Activated naive CD4-positive, alpha-beta T cell treated with Interleukin-2 at 50 U/mL for 16 hours (primary cell): ENCODE measurements around the gene SLC25A21.

Experiments
- DNase-seq: peaks from one replicate; pipeline ENCODE4 v3.0.0-alpha.2; 2020

Gene SLC25A21

DNA sequence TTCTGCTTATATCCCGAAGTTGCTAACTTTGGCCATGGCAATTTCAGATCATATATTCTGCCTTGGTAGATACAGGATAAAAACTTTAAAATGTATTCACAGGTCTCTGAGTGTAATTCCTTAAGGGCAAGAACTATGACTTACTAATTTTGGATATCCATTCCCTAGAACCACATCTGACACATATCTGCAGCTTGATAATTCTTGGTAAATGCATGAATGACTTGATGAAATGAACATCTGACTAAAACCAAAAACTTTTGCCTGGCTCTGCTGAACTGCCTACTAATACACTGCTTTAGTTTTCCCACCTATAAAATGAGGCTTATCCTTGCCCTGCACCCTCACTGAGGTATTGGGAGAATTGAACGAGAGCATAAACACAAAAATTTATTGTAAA, 32.2 kb downstream of the SLC25A21 start:
- no peak for DNase-seq

- DNase-seq = no peak
Observed at GRCh38 chr14:37139710-37140109, 32.7 kb downstream of the SLC25A21 start.

GRCh38 chr14:37138898-37139297, 33.5 kb downstream of the SLC25A21 start:
- DNase-seq = no peak

DNA sequence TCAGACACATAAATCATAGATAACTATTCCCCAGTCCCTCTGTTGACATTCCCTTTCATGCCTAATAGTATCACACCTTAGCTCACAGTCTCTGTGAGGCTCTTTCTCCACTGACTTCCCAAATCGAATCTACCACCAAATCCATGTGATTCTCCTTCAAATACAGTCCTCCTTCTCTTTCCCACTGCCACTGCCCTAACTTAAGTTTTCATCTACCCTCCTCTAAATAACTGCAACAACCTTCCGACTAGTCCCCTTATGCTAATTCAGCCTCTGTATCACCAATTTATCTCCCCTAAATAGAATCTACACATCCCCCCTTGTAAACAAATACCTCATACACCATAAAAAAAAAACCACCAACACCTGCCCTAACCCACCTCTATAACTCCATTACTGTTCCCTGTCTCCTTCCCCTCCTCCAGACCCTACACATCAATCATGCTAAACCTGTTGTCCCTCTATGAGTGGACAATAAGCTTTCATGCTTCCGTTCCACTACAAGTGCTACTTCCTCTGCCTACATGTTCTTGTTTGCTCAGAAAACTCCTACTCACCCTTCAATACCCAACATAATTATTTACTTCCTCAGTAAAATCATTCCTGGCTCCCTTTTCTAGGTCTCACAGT, 39.0 kb downstream of the SLC25A21 start:
- DNase-seq = no peak

GRCh38 chr14:37131205-37131604, 41.2 kb downstream of the SLC25A21 start:
- no peak for DNase-seq

DNA sequence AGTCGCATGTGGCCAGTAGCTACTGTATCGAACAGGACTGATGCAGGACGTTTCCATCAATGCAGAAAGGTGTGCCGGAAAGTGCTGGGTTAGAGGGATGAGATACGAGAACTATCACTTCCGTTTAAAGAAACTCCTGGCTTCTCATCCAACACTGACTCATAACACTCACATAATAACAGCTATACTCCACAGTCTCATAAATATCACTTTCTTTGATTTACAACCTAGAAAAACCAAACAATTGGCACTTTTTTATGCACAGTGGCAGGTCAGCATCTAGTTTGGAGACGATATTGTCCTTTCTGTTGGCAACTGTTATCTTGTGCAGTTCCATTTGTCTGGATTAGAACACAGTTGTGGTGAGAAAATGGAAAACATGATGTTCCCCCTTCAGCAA, 43.4 kb downstream of the SLC25A21 start:
- DNase-seq = no peak

- DNase-seq = no peak
Observed at GRCh38 chr14:37124614-37125013, 47.8 kb downstream of the SLC25A21 start.

DNA sequence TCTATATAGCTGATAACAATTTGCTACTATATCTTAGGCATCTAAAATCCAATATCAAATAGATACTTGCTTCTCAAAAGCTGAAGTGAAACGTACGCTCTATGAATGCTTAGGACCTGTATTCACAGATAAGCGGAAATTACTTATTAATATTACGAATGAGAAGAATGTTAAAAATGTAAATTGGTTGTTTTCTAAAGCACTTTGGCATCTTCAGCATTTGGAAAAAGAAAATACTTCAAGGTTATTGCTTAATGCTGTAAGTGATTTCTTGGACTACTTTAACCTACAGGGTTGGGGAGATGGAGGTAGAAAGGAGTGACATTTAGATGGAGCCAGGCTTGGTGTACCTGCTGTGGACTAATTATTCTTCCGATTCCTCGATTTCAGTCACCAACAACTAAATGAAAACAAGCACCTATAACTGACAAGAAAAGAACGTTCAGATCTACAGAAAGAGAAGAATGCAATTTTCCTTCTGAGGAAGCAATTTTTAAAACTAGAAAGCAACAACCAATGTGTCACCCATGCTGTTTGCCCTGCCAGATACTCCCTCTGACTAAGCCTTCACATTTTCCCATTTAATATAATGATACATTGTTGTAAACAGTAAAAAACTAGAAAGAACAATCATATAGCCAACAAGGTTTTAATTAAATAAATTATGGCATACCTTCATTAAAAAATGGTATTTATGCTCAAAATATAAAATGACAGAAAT, 49.3 kb downstream of the SLC25A21 start:
- DNase-seq = no peak

DNA sequence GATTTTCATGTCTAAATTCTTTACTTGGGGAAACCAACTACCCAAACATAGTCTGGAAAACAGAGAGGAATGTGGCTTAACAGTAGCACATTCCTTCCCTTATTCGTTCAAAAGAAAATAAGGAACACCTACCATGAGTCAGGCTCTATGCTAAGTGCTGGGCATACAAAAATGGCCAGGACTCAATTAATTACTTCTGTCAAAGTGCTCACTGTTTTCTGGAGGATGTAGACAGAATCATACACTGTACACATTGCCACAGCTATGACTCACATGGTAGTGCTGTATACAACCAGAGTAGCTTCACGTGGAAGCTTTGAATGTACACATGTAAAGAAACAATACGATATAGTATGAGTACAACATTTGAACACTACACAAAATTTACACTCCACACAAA, 50.1 kb downstream of the SLC25A21 start:
- no peak for DNase-seq

GRCh38 chr14:37118673-37119366, 53.6 kb downstream of the SLC25A21 start:
- DNase-seq = no peak

DNA sequence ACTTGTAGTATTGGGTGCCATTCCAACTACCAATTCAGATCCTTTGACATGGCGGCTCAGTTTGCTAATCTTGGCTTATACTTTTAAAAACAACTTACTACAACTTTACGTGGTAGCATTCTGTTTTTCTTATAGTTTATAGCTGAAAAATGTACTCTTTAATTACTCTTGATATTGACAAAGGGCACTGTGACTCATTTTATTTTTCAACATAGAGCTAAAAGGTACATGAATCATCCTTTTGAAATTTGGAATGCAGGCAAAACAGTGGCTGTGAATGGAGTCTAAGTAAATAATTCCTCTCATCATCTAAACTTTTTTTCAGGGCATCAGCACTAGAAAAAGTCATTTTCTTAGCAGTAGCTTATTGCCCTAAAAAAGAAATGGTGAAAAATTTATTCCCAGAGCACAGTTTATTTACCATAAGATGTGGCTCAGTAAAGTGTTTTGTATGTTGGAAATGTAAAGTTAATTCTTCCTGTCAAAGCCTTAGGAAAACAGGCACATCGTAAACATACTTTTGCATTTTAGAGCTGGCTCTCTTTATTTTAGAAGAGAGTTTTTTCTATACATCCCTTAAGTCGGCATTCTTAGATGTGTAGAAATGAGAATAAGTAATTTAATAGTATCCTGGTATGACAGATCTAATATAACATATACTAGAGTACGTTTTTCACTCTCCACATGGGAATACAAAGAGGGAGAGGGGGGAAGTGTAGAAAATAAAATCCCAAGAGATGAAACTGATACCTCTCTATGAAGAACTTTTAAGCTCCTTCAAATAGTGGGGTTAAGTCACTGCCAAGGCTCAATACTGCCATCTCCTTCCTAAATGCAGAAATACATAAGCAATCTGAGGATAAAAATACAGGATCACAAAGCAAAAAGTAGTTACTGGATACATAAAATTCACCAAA, 55.2 kb downstream of the SLC25A21 start:
- no peak for DNase-seq

GRCh38 chr14:37115406-37115805, 57.0 kb downstream of the SLC25A21 start:
- DNase-seq = no peak

DNA sequence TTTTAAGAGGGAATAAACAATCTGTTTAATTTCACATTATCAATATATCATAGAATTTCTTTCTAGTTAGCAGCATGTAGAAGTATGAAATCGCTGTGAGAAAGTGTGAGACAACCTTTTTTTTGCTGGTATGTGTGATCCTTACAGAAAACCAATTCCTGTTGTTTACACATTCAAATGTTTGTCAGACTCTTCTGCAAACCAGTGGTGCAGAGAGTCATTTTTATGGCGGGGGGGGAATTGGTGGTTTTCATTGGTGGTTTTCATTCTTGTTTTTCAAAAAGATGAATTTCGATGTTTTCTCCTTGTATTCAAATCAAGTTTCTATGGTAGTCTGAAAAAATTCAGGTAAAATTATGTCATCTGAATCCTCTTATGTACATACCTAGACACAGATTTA, 57.8 kb downstream of the SLC25A21 start:
- DNase-seq = no peak

- DNase-seq = no peak
Observed at GRCh38 chr14:37114002-37114401, 58.4 kb downstream of the SLC25A21 start.

DNA sequence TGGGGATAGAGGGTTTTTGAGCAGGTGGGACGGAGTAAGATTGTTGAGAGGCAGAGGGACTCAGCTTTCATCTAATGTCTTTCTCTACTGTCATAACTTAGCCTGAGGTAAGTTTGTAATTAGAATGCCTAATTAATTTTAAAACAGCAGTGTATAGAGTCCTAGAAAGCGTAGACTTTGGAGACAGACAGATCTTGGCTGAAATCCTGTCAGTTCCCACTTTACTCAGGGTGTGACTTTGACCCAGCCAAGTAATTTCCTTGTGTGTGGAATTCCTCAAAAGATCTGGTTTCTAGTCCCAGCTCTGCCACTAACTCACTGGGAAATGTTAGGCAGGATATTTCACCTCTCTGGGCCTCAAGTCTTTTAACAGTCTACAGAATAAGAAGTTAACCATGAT, 74.3 kb downstream of the SLC25A21 start:
- DNase-seq = no peak

DNA sequence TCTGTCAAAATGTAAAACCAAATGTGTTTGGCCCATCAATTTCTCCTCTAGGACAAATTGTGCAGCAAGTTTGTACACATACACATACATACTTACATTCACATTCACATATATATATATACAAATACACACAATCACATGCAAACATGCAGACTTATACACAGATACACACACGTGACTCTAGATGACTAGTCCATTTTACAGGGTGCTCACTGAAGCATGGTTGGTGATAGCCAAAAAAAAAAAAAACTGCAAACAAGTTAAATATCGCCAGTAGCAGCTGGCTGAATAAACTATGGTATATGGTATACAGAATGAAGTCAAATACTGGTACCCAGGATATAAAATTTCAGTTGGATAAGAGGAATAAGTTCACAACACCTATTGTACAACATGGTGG, 77.9 kb downstream of the SLC25A21 start:
- no peak for DNase-seq

GRCh38 chr14:37093364-37093763, 79.0 kb downstream of the SLC25A21 start:
- no peak for DNase-seq

- no peak for DNase-seq
Observed at GRCh38 chr14:37091651-37092050, 80.8 kb downstream of the SLC25A21 start.

- DNase-seq = no peak
Observed at GRCh38 chr14:37090026-37090425, 82.4 kb downstream of the SLC25A21 start.

- no peak for DNase-seq
Observed at GRCh38 chr14:37089410-37089809, 83.0 kb downstream of the SLC25A21 start.

GRCh38 chr14:37088356-37089215, 83.8 kb downstream of the SLC25A21 start:
- no peak for DNase-seq

GRCh38 chr14:37087520-37087919, 84.9 kb downstream of the SLC25A21 start:
- DNase-seq = no peak
